Upper lobe of left lung (tissue), 6 donors: ENCODE data around the gene STK11. TPM values are rescaled to one million over a fixed set of nuclear protein-coding genes. Genes with fewer than 3 reads are reported as not detected.

Experiments used
- ATAC-seq, 2 donors: fragments of 200-7000 bp; cut with Tn5 transposase; one replicate each; pipeline ENCODE4 v1.9.1; 2022; ENCODE audit warnings: mild to moderate bottlenecking in 2 of 2, moderate library complexity in 2 of 2; ENCODE audit not compliant: low FRiP score in 2 of 2
- DNase-seq, 2 donors: peaks; one replicate each; pipeline ENCODE4 v3.0.0-alpha.2; 2019 to 2020
- H3K27ac ChIP-seq, 4 donors: fragments of 200-600 bp; sonication (generic); one replicate each; pipeline ENCODE4 v1.5.1; 2016 to 2019
- H3K27me3 ChIP-seq, 4 donors: fragments of 200-600 bp; sonication (generic); one replicate each; pipeline ENCODE4 v1.5.1; 2017 to 2019
- H3K36me3 ChIP-seq, 4 donors: fragments of 200-600 bp; sonication (generic); one replicate each; pipeline ENCODE4 v1.5.1; 2016 to 2019
- H3K4me1 ChIP-seq, 4 donors: fragments of 200-600 bp; sonication (generic); one replicate each; pipeline ENCODE4 v1.5.1; 2018 to 2019
- H3K4me3 ChIP-seq, 4 donors: fragments of 200-600 bp; sonication (generic); one replicate each; pipeline ENCODE4 v1.5.1; 2017 to 2019; ENCODE audit warnings: mild to moderate bottlenecking in 2 of 4, moderate library complexity in 1 of 4
- H3K9me3 ChIP-seq, 4 donors: fragments of 200-600 bp; sonication (generic); one replicate each; pipeline ENCODE4 v1.5.1; 2018 to 2019
- CTCF ChIP-seq, 6 experiments: fragments of 450-650 bp in 4 of 6; fragments of 200-600 bp in 2 of 6; sonication (generic) in 2 of 6; IDR thresholded peaks; one replicate each; pipeline ENCODE4 v1.5.1; 2016 to 2019; ENCODE audit warnings: antibody characterized with exemption in 6 of 6
- EP300 ChIP-seq, 4 donors: sonication (generic); formaldehyde crosslinking; IDR thresholded peaks; one replicate each; pipeline ENCODE4 v1.5.1; 2017; ENCODE audit warnings: antibody characterized with exemption in 4 of 4, control low read depth in 2 of 4
- POLR2A ChIP-seq, 4 donors: fragments of 450-650 bp; IDR thresholded peaks; one replicate each; pipeline ENCODE4 v1.5.1; 2016 to 2017; ENCODE audit warnings: antibody characterized with exemption in 4 of 4, mild to moderate bottlenecking in 2 of 4
- POLR2AphosphoS5 ChIP-seq, 2 donors: sonication (generic); formaldehyde crosslinking; IDR thresholded peaks; one replicate each; pipeline ENCODE4 v1.5.1; 2017; ENCODE audit warnings: antibody characterized with exemption in 2 of 2
- WGBS, 2 donors: methylation state at CpG; one replicate each; pipeline ENCODE4 v1.1.5; 2017 to 2018; 5-methylcytosine and 5-hydroxymethylcytosine counted together
- total RNA-seq, 6 donors: library from RNA; depleted of rRNA in 4 of 6; stranded (reverse); fragments of >200 nt in 4 of 6; gene quantifications; one replicate each; pipeline versions ENCODE4 v1.1.0 to v1.2.1, GENCODE V29; 2016 to 2021
- donor health status: DM: no; HTN: no; CAD: no; lungs with moderate emphysema.
- donor health status: DM: no; HTN: yes; CAD: no; lungs with severe emphysema.

The STK11 gene
- total RNA-seq, 6 donors from 2014 or later: 50.2 to 168 (median 63.2) TPM

GRCh38 chr19:1173159-1173844 is 32.3 kb upstream of the STK11 start:
- Histone ChIP-seq H3K27me3 (no peaks in the 10 kb centered on the region), H3K9me3 (no peaks in the 10 kb centered on the region), H3K36me3 (peaks cover 0 to 6% (median 0%) of the 10 kb centered on the region in 4 donors), H3K4me1 (peaks cover 40 to 65% (median 53%) of the 10 kb centered on the region in 4 donors), H3K27ac (peak overlapping the region; percentile 98 to 99 (median 98)), H3K4me3 (peak overlapping the region; percentile 81 to 97 (median 94))
- ATAC-seq (peak in 1 of 2 donors; percentile 1), DNase-seq (peak in 1 of 2 donors; percentile 85)
- 1 to 2% methylated on average over 32 to 43 of the region's 47 CpGs for WGBS, 2 donors
- TF ChIP-seq CTCF (IDR thresholded peaks at IDR 0.05): no peak
- TF ChIP-seq POLR2AphosphoS5 (IDR thresholded peaks at IDR 0.05): peak in 1 of 2 donors; percentile 7
- peak in 1 of 4 donors; percentile 20 for TF ChIP-seq POLR2A (IDR thresholded peaks at IDR 0.05)
- TF ChIP-seq EP300 (IDR thresholded peaks at IDR 0.05): no peak

- H3K36me3 ChIP-seq: no peaks in the 10 kb centered on the region
- peak within 1 kb of the TSS; percentile 81 to 97 (median 94) for H3K4me3 ChIP-seq
- TF ChIP-seq EP300 (IDR thresholded peaks at IDR 0.05): no peak
- TF ChIP-seq CTCF (IDR thresholded peaks at IDR 0.05): peak in 1 of 6 experiments; percentile 4
- TF ChIP-seq POLR2AphosphoS5 (IDR thresholded peaks at IDR 0.05): peak; percentile 75 to 81
- peak in 3 of 4 donors; percentile 58 to 90 (median 76) for TF ChIP-seq POLR2A (IDR thresholded peaks at IDR 0.05)
- WGBS, 2 donors: 42 to 50% methylated on average over 21 to 22 of the region's 84 CpGs
- peak within 1 kb of the TSS; percentile 98 to 99 (median 98) for H3K27ac ChIP-seq
- DNase-seq: peak; percentile 88 to 99
- no peaks in the 10 kb centered on the region for H3K27me3 ChIP-seq
- peak; percentile 84 to 89 for ATAC-seq
- peaks cover 32 to 57% (median 50%) of the 10 kb centered on the region in 4 donors for H3K4me1 ChIP-seq
- H3K9me3 ChIP-seq: no peaks in the 10 kb centered on the region
These were observed 31.5 kb upstream of the STK11 start, which contains the start of gene SBNO2 for GRCh38 chr19:1173845-1174809. TSS of gene SBNO2 (minus strand) at chr19:1174268. CDS start at chr19:1154276, 19,992 bp downstream.

GRCh38 chr19:1177322-1178114 is 28.1 kb upstream of the STK11 start:
- no peak overlapping the region for H3K4me3 ChIP-seq
- H3K4me1 ChIP-seq: peaks cover 37 to 53% (median 42%) of the 10 kb centered on the region in 4 donors
- TF ChIP-seq POLR2A (IDR thresholded peaks at IDR 0.05) (peak in 1 of 4 donors; percentile 28), EP300 (IDR thresholded peaks at IDR 0.05) (no peak), POLR2AphosphoS5 (IDR thresholded peaks at IDR 0.05) (peak in 1 of 2 donors; percentile 5), CTCF (IDR thresholded peaks at IDR 0.05) (peak in 3 of 6 experiments; percentile 14 to 29 (median 24))
- peak in 1 of 2 donors; percentile 37 for ATAC-seq
- peak; percentile 60 to 83 for DNase-seq
- H3K27me3 ChIP-seq: no peaks in the 10 kb centered on the region
- peak overlapping the region; percentile 62 to 85 (median 72) for H3K27ac ChIP-seq
- 49 to 55% methylated on average over 9 to 23 of the region's 25 CpGs for WGBS, 2 donors
- H3K9me3 ChIP-seq: no peaks in the 10 kb centered on the region
- H3K36me3 ChIP-seq: no peaks in the 10 kb centered on the region

- H3K4me3 ChIP-seq: no peak overlapping the region
- 71 to 80% methylated on average over 11 of the region's 11 CpGs for WGBS, 2 donors
- ATAC-seq (peak; percentile 19 to 89), DNase-seq (peak; percentile 83 to 93)
- peak overlapping the region; percentile 79 to 94 (median 88) for H3K27ac ChIP-seq
- TF ChIP-seq CTCF (IDR thresholded peaks at IDR 0.05) (no peak), POLR2A (IDR thresholded peaks at IDR 0.05) (peak in 1 of 4 donors; percentile 29), EP300 (IDR thresholded peaks at IDR 0.05) (peak in 1 of 4 donors; percentile 17), POLR2AphosphoS5 (IDR thresholded peaks at IDR 0.05) (peak; percentile 34 to 62)
- peaks cover 36 to 58% (median 43%) of the 10 kb centered on the region in 4 donors for H3K4me1 ChIP-seq
- no peaks in the 10 kb centered on the region for H3K36me3 ChIP-seq
- no peaks in the 10 kb centered on the region for H3K27me3 ChIP-seq
- H3K9me3 ChIP-seq: no peaks in the 10 kb centered on the region
These were observed 24.0 kb upstream of the STK11 start for GRCh38 chr19:1181606-1182005.
